HepG2 (cell line): ENCODE data around the gene ACTN4. TPM values are rescaled to one million over a fixed set of nuclear protein-coding genes. Genes with fewer than 3 reads are reported as not detected.

Experiments
- CENPT ChIP-seq: sonication (generic); formaldehyde crosslinking; IDR thresholded peaks from 2 replicates; pipeline ENCODE4 v1.8.0; 2022; ENCODE audit warnings: low read depth, mild to moderate bottlenecking, moderate library complexity, missing genetic modification reagents
- CHD2 ChIP-seq: IDR thresholded peaks from 2 replicates; pipeline ENCODE4 v1.6.1; 2011; ENCODE audit warnings: low read depth, low read length, improper control_type of control experiment
- CREM ChIP-seq, 2 experiments: sonication (generic) in 1 of 2; formaldehyde crosslinking in 1 of 2; IDR thresholded peaks; 2 replicates each; pipeline versions ENCODE4 v1.4.0 to v1.6.1; 2016 to 2020; ENCODE audit warnings: antibody characterized with exemption in 1 of 2, mild to moderate bottlenecking in 1 of 2, missing genetic modification reagents in 1 of 2
- GATAD2A ChIP-seq: IDR thresholded peaks from 2 replicates; pipeline ENCODE4 v1.6.1; 2016
- KDM5A ChIP-seq: fragments of 200-600 bp; sonication (generic); IDR thresholded peaks from 2 replicates; pipeline ENCODE4 v1.7.0; 2018; ENCODE audit warnings: antibody characterized with exemption, mild to moderate bottlenecking, low read length, borderline replicate concordance
- MLXIP ChIP-seq: sonication (generic); formaldehyde crosslinking; IDR thresholded peaks from 2 replicates; pipeline ENCODE4 v1.9.0; 2021; ENCODE audit warnings: missing genetic modification reagents, borderline replicate concordance
- MXD3 ChIP-seq: IDR thresholded peaks from 2 replicates; pipeline ENCODE4 v1.6.1; 2016; ENCODE audit warnings: mild to moderate bottlenecking, missing biosample characterization, missing genetic modification reagents
- NR3C1 ChIP-seq: sonication (generic); formaldehyde crosslinking; IDR thresholded peaks from 2 replicates; pipeline ENCODE4 v1.4.0; 2020; ENCODE audit warnings: missing genetic modification reagents
- PHF5A ChIP-seq: IDR thresholded peaks from one replicate; pipeline ENCODE4 v1.6.1; 2018; ENCODE audit warnings: low read depth, missing genetic modification reagents; ENCODE audit not compliant: unreplicated experiment
- POLR2AphosphoS2 ChIP-seq: IDR thresholded peaks from 2 replicates; pipeline ENCODE4 v1.6.1; 2011; ENCODE audit warnings: low read depth, low read length, improper control_type of control experiment
- RBAK ChIP-seq: sonication (generic); formaldehyde crosslinking; IDR thresholded peaks from 2 replicates; pipeline ENCODE4 v1.5.1; 2020; ENCODE audit warnings: mild to moderate bottlenecking, missing genetic modification reagents
- RFXAP ChIP-seq: sonication (generic); formaldehyde crosslinking; IDR thresholded peaks from 2 replicates; pipeline ENCODE4 v1.4.0; 2020; ENCODE audit warnings: missing genetic modification reagents, borderline replicate concordance
- SMARCC2 ChIP-seq: fragments of 450-650 bp; IDR thresholded peaks from 2 replicates; pipeline ENCODE4 v1.6.1; 2017; ENCODE audit warnings: antibody characterized with exemption, mild to moderate bottlenecking
- TOE1 ChIP-seq: sonication (generic); formaldehyde crosslinking; IDR thresholded peaks from 2 replicates; pipeline ENCODE4 v1.4.0; 2020; ENCODE audit warnings: mild to moderate bottlenecking, missing genetic modification reagents
- ZHX1 ChIP-seq: sonication (generic); formaldehyde crosslinking; IDR thresholded peaks from 2 replicates; pipeline ENCODE4 v1.8.1; 2022; ENCODE audit warnings: low read depth, mild to moderate bottlenecking, missing genetic modification reagents
- ZNF143 ChIP-seq: sonication (generic); formaldehyde crosslinking; IDR thresholded peaks from 2 replicates; pipeline ENCODE4 v1.4.0; 2020; ENCODE audit warnings: missing genetic modification reagents
- ZNF18 ChIP-seq: sonication (generic); formaldehyde crosslinking; IDR thresholded peaks from 2 replicates; pipeline ENCODE4 v1.8.0; 2022; ENCODE audit warnings: mild to moderate bottlenecking, missing genetic modification reagents; ENCODE audit not compliant: insufficient replicate concordance
- ZNF367 ChIP-seq: sonication (generic); formaldehyde crosslinking; IDR thresholded peaks from 2 replicates; pipeline ENCODE4 v1.4.0; 2020; ENCODE audit warnings: missing genetic modification reagents, borderline replicate concordance
- ZNF549 ChIP-seq: sonication (generic); formaldehyde crosslinking; IDR thresholded peaks from 2 replicates; pipeline ENCODE4 v1.5.0; 2020; ENCODE audit warnings: missing genetic modification reagents
- ZNF567 ChIP-seq: sonication (generic); formaldehyde crosslinking; IDR thresholded peaks from 2 replicates; pipeline ENCODE4 v1.8.1; 2023; ENCODE audit warnings: mild to moderate bottlenecking, missing genetic modification reagents, borderline replicate concordance
- ZNF660 ChIP-seq: sonication (generic); formaldehyde crosslinking; IDR thresholded peaks from 2 replicates; pipeline ENCODE4 v1.5.1; 2020; ENCODE audit warnings: mild to moderate bottlenecking, low read depth, missing genetic modification reagents, borderline replicate concordance
- ZNF772 ChIP-seq: sonication (generic); formaldehyde crosslinking; IDR thresholded peaks from 2 replicates; pipeline ENCODE4 v1.5.0; 2020; ENCODE audit warnings: mild to moderate bottlenecking, missing genetic modification reagents
- ZSCAN25 ChIP-seq: sonication (generic); formaldehyde crosslinking; IDR thresholded peaks from 2 replicates; pipeline ENCODE4 v1.8.0; 2022; ENCODE audit warnings: mild to moderate bottlenecking, missing genetic modification reagents
- polyA plus RNA-seq, 8 experiments: library from polyadenylated mRNA; depleted of rRNA in 3 of 8; stranded (reverse) in 7 of 8; unstranded in 1 of 8; fragments of >200 nt; fragmentation: Illumina TruSeq in 4 of 8; extraction: Trizol in 4 of 8; gene quantifications; 2 replicates each; pipeline versions ENCODE4 v1.2.1 to v1.2.3, GENCODE V29; 2011 to 2016; ENCODE audit warnings: low read depth in 4 of 8, missing spikeins in 1 of 8, mixed read lengths in 1 of 8; ENCODE audit not compliant: insufficient read depth in 1 of 8
- total RNA-seq, 5 experiments: library from RNA; depleted of rRNA; stranded (reverse); fragments of >200 nt; fragmentation: Illumina TruSeq; extraction: Trizol; gene quantifications; 2 replicates each; pipeline ENCODE4 v1.2.3, GENCODE V29; 2016; ENCODE audit warnings: low read depth in 1 of 5

ACTN4 gene
- total and polyA plus RNA-seq, 2 of the 13 experiments (the other 11 are each of a cell fraction or from before 2014, with no cell fraction given), result 171 to 192 TPM

- peak; percentile 59; the same call in 1 of the 2 replicates for TF ChIP-seq ZNF143 (CRISPR knock-in tag)
- TF ChIP-seq ZNF772 (CRISPR knock-in tag), result peak; percentile 58
- TF ChIP-seq ZSCAN25 (CRISPR knock-in tag), result no peak
- no peak for TF ChIP-seq RFXAP (CRISPR knock-in tag)
- TF ChIP-seq KDM5A, result peak; percentile 89
- TF ChIP-seq ZNF18 (CRISPR knock-in tag), result peak; percentile 73
- no peak; the same call in 1 of the 2 replicates for TF ChIP-seq MXD3 (CRISPR knock-in tag)
- no peak for TF ChIP-seq NR3C1
- no peak for TF ChIP-seq ZNF367 (CRISPR knock-in tag)
- no peak for TF ChIP-seq CHD2
- TF ChIP-seq GATAD2A (CRISPR knock-in tag), result no peak
- TF ChIP-seq CREM (IDR thresholded peaks at IDR 0.05), result peak; percentile 95
- TF ChIP-seq CREM (CRISPR knock-in tag; IDR thresholded peaks at IDR 0.05), result no peak
- no peak for TF ChIP-seq POLR2AphosphoS2
- no peak for TF ChIP-seq PHF5A (CRISPR knock-in tag)
- TF ChIP-seq ZNF660 (CRISPR knock-in tag), result no peak
- no peak for TF ChIP-seq SMARCC2
- TF ChIP-seq TOE1 (CRISPR knock-in tag), result no peak
- TF ChIP-seq ZHX1 (CRISPR knock-in tag), result peak; percentile 62; the same call in 1 of the 2 replicates
- no peak for TF ChIP-seq RBAK (CRISPR knock-in tag)
- no peak for TF ChIP-seq ZNF567 (CRISPR knock-in tag)
- no peak; the same call in 1 of the 2 replicates for TF ChIP-seq CENPT
- no peak for TF ChIP-seq MLXIP (CRISPR knock-in tag)
- TF ChIP-seq ZNF549 (CRISPR knock-in tag), result no peak
Measured at GRCh38 chr19:38618590-38619360, 28.7 kb upstream of the ACTN4 start, which contains the start of gene EIF3K (continued).
